Measurements from ENCODE around the gene USP11. TPM values are rescaled to one million over a fixed set of nuclear protein-coding genes. Genes with fewer than 3 reads are reported as not detected.
"Not testable (repeated sequence)": the region's sequence is repeated elsewhere in the genome, so short reads cannot be mapped to it uniquely, and the experiment has no call there.

USP11 gene
- total and polyA plus RNA-seq, 9 donors = 39.5 to 115 (median 101) TPM

GRCh38 chrX:47266643-47267042, 33.8 kb downstream of the USP11 start:
- Histone ChIP-seq H3K4me3 (ENCODE audit: low read length) (no peak overlapping the region), H3K36me3 (ENCODE audit: control insufficient read depth, insufficient read depth, low read length) (no peaks in the 10 kb centered on the region), H3K4me1 (ENCODE audit: control insufficient read depth, insufficient read depth, low read length) (peaks cover 3% of the 10 kb centered on the region), H3K27ac (ENCODE audit: low read length) (no peak overlapping the region), H3K27me3 (ENCODE audit: control insufficient read depth, insufficient read depth, low read length) (peaks cover 44% of the 10 kb centered on the region), H3K9me3 (replicated peaks; ENCODE audit: control insufficient read depth, low read depth, low read length) (no peaks in the 10 kb centered on the region)
- no peak for DNase-seq
- 55% methylated on average over 6 of the region's 7 CpGs for WGBS (ENCODE audit: insufficient coverage)

GRCh38 chrX:47272013-47272408, 39.2 kb downstream of the USP11 start:
- Histone ChIP-seq H3K27me3 (ENCODE audit: control insufficient read depth, insufficient read depth, low read length) (peaks cover 42% of the 10 kb centered on the region), H3K9me3 (replicated peaks; ENCODE audit: control insufficient read depth, low read depth, low read length) (no peaks in the 10 kb centered on the region), H3K4me3 (ENCODE audit: low read length) (no peak overlapping the region), H3K4me1 (ENCODE audit: control insufficient read depth, insufficient read depth, low read length) (no peaks in the 10 kb centered on the region), H3K27ac (ENCODE audit: low read length) (no peak overlapping the region), H3K36me3 (ENCODE audit: control insufficient read depth, insufficient read depth, low read length) (no peaks in the 10 kb centered on the region)
- no peak for DNase-seq
- no CpG with 5 or more reads among the region's 2 CpGs for WGBS (ENCODE audit: insufficient coverage)

- no peak for DNase-seq
- Histone ChIP-seq H3K36me3 (ENCODE audit: control insufficient read depth, insufficient read depth, low read length) (no peaks in the 10 kb centered on the region), H3K27ac (ENCODE audit: low read length) (no peak overlapping the region), H3K27me3 (ENCODE audit: control insufficient read depth, insufficient read depth, low read length) (peaks cover 46% of the 10 kb centered on the region), H3K4me3 (ENCODE audit: low read length) (no peak overlapping the region), H3K4me1 (ENCODE audit: control insufficient read depth, insufficient read depth, low read length) (no peaks in the 10 kb centered on the region), H3K9me3 (replicated peaks; ENCODE audit: control insufficient read depth, low read depth, low read length) (no peaks in the 10 kb centered on the region)
- 53% methylated on average over 5 of the region's 7 CpGs for WGBS (ENCODE audit: insufficient coverage)
Measured at GRCh38 chrX:47273011-47273730, 40.4 kb downstream of the USP11 start.

- Histone ChIP-seq H3K27me3 (ENCODE audit: control insufficient read depth, insufficient read depth, low read length) (peaks cover 37% of the 10 kb centered on the region), H3K4me1 (ENCODE audit: control insufficient read depth, insufficient read depth, low read length) (peaks cover 4% of the 10 kb centered on the region), H3K9me3 (replicated peaks; ENCODE audit: control insufficient read depth, low read depth, low read length) (no peaks in the 10 kb centered on the region), H3K27ac (ENCODE audit: low read length) (peak overlapping the region; percentile 4), H3K4me3 (ENCODE audit: low read length) (no peak overlapping the region), H3K36me3 (ENCODE audit: control insufficient read depth, insufficient read depth, low read length) (no peaks in the 10 kb centered on the region)
- DNase-seq = peak; percentile 84
- no CpG with 5 or more reads among the region's 2 CpGs for WGBS (ENCODE audit: insufficient coverage)
Measured at GRCh38 chrX:47278691-47279090, 45.9 kb downstream of the USP11 start.

- H3K27ac ChIP-seq (ENCODE audit: low read length) = peak overlapping the region; percentile 15
- peaks cover 4% of the 10 kb centered on the region for H3K4me1 ChIP-seq (ENCODE audit: control insufficient read depth, insufficient read depth, low read length)
- no peaks in the 10 kb centered on the region for H3K9me3 ChIP-seq (replicated peaks; ENCODE audit: control insufficient read depth, low read depth, low read length)
- H3K4me3 ChIP-seq (ENCODE audit: low read length) = no peak overlapping the region
- DNase-seq = peak; percentile 88
- no peaks in the 10 kb centered on the region for H3K36me3 ChIP-seq (ENCODE audit: control insufficient read depth, insufficient read depth, low read length)
- peaks cover 29% of the 10 kb centered on the region for H3K27me3 ChIP-seq (ENCODE audit: control insufficient read depth, insufficient read depth, low read length)
- 59% methylated on average over 14 of the region's 18 CpGs for whole genome bisulfite sequencing (ENCODE audit: insufficient coverage)
Measured at GRCh38 chrX:47283015-47283771, 50.4 kb downstream of the USP11 start.

- H3K27me3 ChIP-seq (ENCODE audit: control insufficient read depth, insufficient read depth, low read length) = peaks cover 24% of the 10 kb centered on the region
- no CpG with 5 or more reads among the region's 10 CpGs for WGBS (ENCODE audit: insufficient coverage)
- DNase-seq; H3K27ac ChIP-seq (ENCODE audit: low read length); H3K4me1 ChIP-seq (ENCODE audit: control insufficient read depth, insufficient read depth, low read length); H3K4me3 ChIP-seq (ENCODE audit: low read length); H3K9me3 ChIP-seq (replicated peaks; ENCODE audit: control insufficient read depth, low read depth, low read length); H3K36me3 ChIP-seq (ENCODE audit: control insufficient read depth, insufficient read depth, low read length): not testable (repeated sequence)
Measured at GRCh38 chrX:47284616-47285015, 51.8 kb downstream of the USP11 start.

GRCh38 chrX:47285836-47286320, 53.1 kb downstream of the USP11 start:
- Histone ChIP-seq H3K4me3 (ENCODE audit: low read length) (no peak overlapping the region), H3K9me3 (replicated peaks; ENCODE audit: control insufficient read depth, low read depth, low read length) (no peaks in the 10 kb centered on the region), H3K27me3 (ENCODE audit: control insufficient read depth, insufficient read depth, low read length) (peaks cover 26% of the 10 kb centered on the region), H3K27ac (ENCODE audit: low read length) (no peak overlapping the region), H3K36me3 (ENCODE audit: control insufficient read depth, insufficient read depth, low read length) (no peaks in the 10 kb centered on the region), H3K4me1 (ENCODE audit: control insufficient read depth, insufficient read depth, low read length) (peaks cover 4% of the 10 kb centered on the region)
- 44% methylated on average over 6 of the region's 6 CpGs for WGBS (ENCODE audit: insufficient coverage)
- no peak for DNase-seq

- H3K36me3 ChIP-seq (ENCODE audit: control insufficient read depth, insufficient read depth, low read length) = no peaks in the 10 kb centered on the region
- peaks cover 37% of the 10 kb centered on the region for H3K27me3 ChIP-seq (ENCODE audit: control insufficient read depth, insufficient read depth, low read length)
- H3K9me3 ChIP-seq (replicated peaks; ENCODE audit: control insufficient read depth, low read depth, low read length) = peaks cover 6% of the 10 kb centered on the region
- 52% methylated on average over 5 of the region's 5 CpGs for WGBS (ENCODE audit: insufficient coverage)
- DNase-seq = no peak
- no peaks in the 10 kb centered on the region for H3K4me1 ChIP-seq (ENCODE audit: control insufficient read depth, insufficient read depth, low read length)
- H3K4me3 ChIP-seq (ENCODE audit: low read length) = no peak overlapping the region
- no peak overlapping the region for H3K27ac ChIP-seq (ENCODE audit: low read length)
Measured at GRCh38 chrX:47293106-47293505, 60.3 kb downstream of the USP11 start.

- Histone ChIP-seq H3K27me3 (ENCODE audit: control insufficient read depth, insufficient read depth, low read length) (peaks cover 47% of the 10 kb centered on the region), H3K36me3 (ENCODE audit: control insufficient read depth, insufficient read depth, low read length) (no peaks in the 10 kb centered on the region), H3K27ac (ENCODE audit: low read length) (no peak overlapping the region), H3K4me3 (ENCODE audit: low read length) (no peak overlapping the region), H3K9me3 (replicated peaks; ENCODE audit: control insufficient read depth, low read depth, low read length) (peaks cover 6% of the 10 kb centered on the region), H3K4me1 (ENCODE audit: control insufficient read depth, insufficient read depth, low read length) (no peaks in the 10 kb centered on the region)
- 60% methylated on average over 3 of the region's 5 CpGs for WGBS (ENCODE audit: insufficient coverage)
- DNase-seq = peak; percentile 67
Measured at GRCh38 chrX:47296766-47297365, 64.1 kb downstream of the USP11 start.

- H3K4me3 ChIP-seq (ENCODE audit: low read length) = no peak overlapping the region
- no peaks in the 10 kb centered on the region for H3K4me1 ChIP-seq (ENCODE audit: control insufficient read depth, insufficient read depth, low read length)
- WGBS (ENCODE audit: insufficient coverage) = 100% methylated on average over 1 of the region's 5 CpGs
Measured at GRCh38 chrX:47297874-47298273, 65.1 kb downstream of the USP11 start.

More at GRCh38 chrX:47297874-47298273, 65.1 kb downstream of the USP11 start:
- H3K36me3 ChIP-seq (ENCODE audit: control insufficient read depth, insufficient read depth, low read length) = no peaks in the 10 kb centered on the region
- peaks cover 48% of the 10 kb centered on the region for H3K27me3 ChIP-seq (ENCODE audit: control insufficient read depth, insufficient read depth, low read length)
- no peak overlapping the region for H3K27ac ChIP-seq (ENCODE audit: low read length)
- DNase-seq = no peak
- peaks cover 6% of the 10 kb centered on the region for H3K9me3 ChIP-seq (replicated peaks; ENCODE audit: control insufficient read depth, low read depth, low read length)
